PC-9 (cell line): ENCODE results near the gene MVB12B. TPM values are rescaled to one million over a fixed set of nuclear protein-coding genes. Genes with fewer than 3 reads are reported as not detected.

Experiments used
- BruUV-seq: library from RNA; stranded (reverse); fragments of 400-500 nt; replicated peaks from 2 replicates; lab custom pipeline; 2021; lab: Mats Ljungman, UMichigan
- CTCF ChIA-PET: fragments of 300-600 bp; sonication (Branson Sonifier 250); formaldehyde crosslinking; loops from one replicate; lab custom pipeline; 2022; ENCODE audit warnings: antibody characterized with exemption; lab: Charles Lee
- POLR2A ChIA-PET: fragments of 300-600 bp; sonication (Branson Sonifier 250); formaldehyde crosslinking; loops from one replicate; lab custom pipeline; 2022; ENCODE audit warnings: antibody characterized with exemption; ENCODE audit not compliant: unreplicated experiment; lab: Charles Lee
- DNase-seq, 2 experiments: peaks; one replicate each; pipeline versions ENCODE4 v3.0.0 to v3.0.0-alpha.2; 2015 to 2022; ENCODE audit warnings: mixed read lengths in 1 of 2
- H2AFZ ChIP-seq: fragments of 200-600 bp; sonication (generic); 2 replicates; pipeline ENCODE4 v1.8.1; 2017; ENCODE audit warnings: antibody characterized with exemption
- H3F3A ChIP-seq: fragments of 200-600 bp; sonication (generic); 2 replicates; pipeline ENCODE4 v1.8.1; 2017; ENCODE audit warnings: antibody characterized with exemption, mild to moderate bottlenecking, low read depth; ENCODE audit not compliant: insufficient read depth
- H3K27ac ChIP-seq: fragments of 200-600 bp; sonication (generic); 2 replicates; pipeline ENCODE4 v1.6.1; 2016; ENCODE audit warnings: mixed run types
- H3K27me3 ChIP-seq: fragments of 200-600 bp; sonication (generic); 2 replicates; pipeline ENCODE4 v1.6.1; 2016; ENCODE audit warnings: low read depth, mixed run types; ENCODE audit not compliant: insufficient read depth
- H3K36me3 ChIP-seq: fragments of 200-600 bp; sonication (generic); 2 replicates; pipeline ENCODE4 v1.6.1; 2016; ENCODE audit warnings: low read depth, mixed run types
- H3K4me1 ChIP-seq: fragments of 200-600 bp; sonication (generic); replicated peaks from 2 replicates; pipeline ENCODE4 v1.6.1; 2016; ENCODE audit warnings: mixed run types; ENCODE audit not compliant: insufficient read depth
- H3K4me2 ChIP-seq: fragments of 200-600 bp; sonication (generic); 2 replicates; pipeline ENCODE4 v1.6.1; 2017; ENCODE audit warnings: mixed run types
- H3K4me3 ChIP-seq: fragments of 200-600 bp; sonication (generic); 2 replicates; pipeline ENCODE4 v1.6.1; 2016; ENCODE audit warnings: mixed run types
- H3K79me2 ChIP-seq: fragments of 200-600 bp; sonication (generic); 2 replicates; pipeline ENCODE4 v1.6.1; 2017; ENCODE audit warnings: low read depth, mixed run types
- H3K9me2 ChIP-seq: fragments of 200-600 bp; sonication (generic); 2 replicates; pipeline ENCODE4 v1.8.1; 2017; ENCODE audit warnings: mild to moderate bottlenecking; ENCODE audit not compliant: insufficient read depth
- H3K9me3 ChIP-seq: fragments of 200-600 bp; sonication (generic); 2 replicates; pipeline ENCODE4 v1.8.1; 2016; ENCODE audit warnings: low read depth; ENCODE audit not compliant: insufficient read depth
- H4K20me1 ChIP-seq: fragments of 200-600 bp; sonication (generic); 2 replicates; pipeline ENCODE4 v1.8.1; 2017; ENCODE audit not compliant: insufficient read depth
- EZH2 ChIP-seq: fragments of 200-600 bp; sonication (generic); IDR thresholded peaks from 2 replicates; pipeline ENCODE4 v1.8.0; 2017; ENCODE audit warnings: antibody characterized with exemption, low read depth
- intact Hi-C: fragments of 100-400 bp; cut with micrococcal nuclease; formaldehyde crosslinking; loops from one replicate; pipeline ENCODE4 v1.10.0; 2022; ENCODE audit not compliant: unreplicated experiment
- total RNA-seq: library from RNA; stranded (reverse); gene quantifications from 2 replicates; pipeline ENCODE4 v1.2.3, GENCODE V29; 2021
- TF ChIP-seq, protein P1 (sequence below): fragments of 200-600 bp; sonication (generic); conservative IDR thresholded peaks from 2 replicates; pipeline ENCODE4 v1.6.1; 2017; ENCODE audit warnings: mixed run types, antibody characterized with exemption, mild to moderate bottlenecking, moderate library complexity

MVB12B gene
- total RNA-seq, 1 experiment from 2014 or later = 8.8 TPM

GRCh38 chr9:126457890-126458289, 131.3 kb downstream of the MVB12B start:
- intact Hi-C loops = no loop called here
- Histone ChIP-seq H3K79me2 (no peaks in the 10 kb centered on the region), H3F3A (no peaks in the 10 kb centered on the region), H3K9me3 (no peaks in the 10 kb centered on the region), H2AFZ (no peak overlapping the region), H3K36me3 (no peaks in the 10 kb centered on the region), H3K9me2 (no peaks in the 10 kb centered on the region), H4K20me1 (no peaks in the 10 kb centered on the region), H3K4me2 (no peak overlapping the region), H3K4me1 (no peaks in the 10 kb centered on the region), H3K27me3 (no peaks in the 10 kb centered on the region), H3K4me3 (no peak overlapping the region), H3K27ac (no peak overlapping the region)
- no peak for DNase-seq
- no peak for TF ChIP-seq EZH2
- TF ChIP-seq, protein P1, sequence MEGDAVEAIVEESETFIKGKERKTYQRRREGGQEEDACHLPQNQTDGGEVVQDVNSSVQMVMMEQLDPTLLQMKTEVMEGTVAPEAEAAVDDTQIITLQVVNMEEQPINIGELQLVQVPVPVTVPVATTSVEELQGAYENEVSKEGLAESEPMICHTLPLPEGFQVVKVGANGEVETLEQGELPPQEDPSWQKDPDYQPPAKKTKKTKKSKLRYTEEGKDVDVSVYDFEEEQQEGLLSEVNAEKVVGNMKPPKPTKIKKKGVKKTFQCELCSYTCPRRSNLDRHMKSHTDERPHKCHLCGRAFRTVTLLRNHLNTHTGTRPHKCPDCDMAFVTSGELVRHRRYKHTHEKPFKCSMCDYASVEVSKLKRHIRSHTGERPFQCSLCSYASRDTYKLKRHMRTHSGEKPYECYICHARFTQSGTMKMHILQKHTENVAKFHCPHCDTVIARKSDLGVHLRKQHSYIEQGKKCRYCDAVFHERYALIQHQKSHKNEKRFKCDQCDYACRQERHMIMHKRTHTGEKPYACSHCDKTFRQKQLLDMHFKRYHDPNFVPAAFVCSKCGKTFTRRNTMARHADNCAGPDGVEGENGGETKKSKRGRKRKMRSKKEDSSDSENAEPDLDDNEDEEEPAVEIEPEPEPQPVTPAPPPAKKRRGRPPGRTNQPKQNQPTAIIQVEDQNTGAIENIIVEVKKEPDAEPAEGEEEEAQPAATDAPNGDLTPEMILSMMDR = no peak
- BruUV-seq = no TSS peak
- CTCF ChIA-PET = no interaction called here
- POLR2A ChIA-PET = no interaction called here

DNA sequence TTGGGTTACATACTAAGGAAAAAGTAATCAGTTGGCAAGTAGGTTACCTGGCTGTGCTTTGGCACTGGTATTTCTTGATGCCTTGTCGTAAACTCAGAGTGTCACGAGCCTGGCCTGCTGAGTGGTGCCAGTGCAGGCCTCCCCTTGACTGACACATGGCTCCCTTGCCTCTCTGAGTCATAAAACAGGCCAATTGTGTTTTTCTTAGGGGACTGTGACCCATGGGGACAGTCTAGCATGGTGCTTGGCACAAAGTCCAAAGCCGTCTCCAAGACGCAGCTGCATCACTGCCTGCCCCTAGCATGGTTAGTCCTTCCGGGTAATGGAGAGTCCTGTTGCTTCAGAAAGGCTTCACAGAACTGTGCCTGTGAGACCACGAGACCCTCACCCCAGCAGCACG, 132.5 kb downstream of the MVB12B start:
- H3K9me3 ChIP-seq = no peaks in the 10 kb centered on the region
- no peak overlapping the region for H3K4me3 ChIP-seq
- H3K27ac ChIP-seq = no peak overlapping the region
- BruUV-seq = no TSS peak
- TF ChIP-seq, protein P1 = no peak
- TF ChIP-seq EZH2 = no peak
- H4K20me1 ChIP-seq = no peaks in the 10 kb centered on the region
- H3K27me3 ChIP-seq = no peaks in the 10 kb centered on the region
- intact Hi-C loops = no loop called here
- no peaks in the 10 kb centered on the region for H3K36me3 ChIP-seq
- H3K4me2 ChIP-seq = no peak overlapping the region
- no peaks in the 10 kb centered on the region for H3K79me2 ChIP-seq
- H3K9me2 ChIP-seq = no peaks in the 10 kb centered on the region
- H3F3A ChIP-seq = no peaks in the 10 kb centered on the region
- no peak for DNase-seq
- ChIA-PET POLR2A (no interaction called here), CTCF (no interaction called here)
- no peak overlapping the region for H2AFZ ChIP-seq
- no peaks in the 10 kb centered on the region for H3K4me1 ChIP-seq

DNA sequence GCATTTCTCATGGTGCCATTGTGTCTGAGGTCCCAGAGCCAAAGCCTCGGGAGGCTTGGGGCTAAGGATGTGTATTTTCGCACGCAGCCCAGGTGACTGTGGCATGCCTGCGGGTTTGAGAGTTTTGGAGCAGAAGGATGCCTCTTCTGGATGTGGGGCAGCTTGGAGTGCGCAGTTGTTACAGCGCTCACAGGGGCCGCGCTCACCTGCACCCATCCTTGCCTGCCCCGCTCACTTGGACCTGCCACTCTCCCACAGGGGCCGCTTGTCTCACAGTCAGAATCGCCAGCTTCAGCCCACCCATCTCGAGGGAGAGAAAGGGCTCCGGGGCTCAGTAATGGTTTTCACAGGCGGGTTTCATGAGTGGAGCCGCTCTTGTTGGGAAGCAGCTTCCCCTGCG, 132.9 kb downstream of the MVB12B start:
- POLR2A ChIA-PET = no interaction called here
- no peak overlapping the region for H3K4me2 ChIP-seq

More for the DNA sequence above, 132.9 kb downstream of the MVB12B start:
- DNase-seq = no peak
- intact Hi-C loops = no loop called here
- no peaks in the 10 kb centered on the region for H3K36me3 ChIP-seq
- CTCF ChIA-PET = no interaction called here
- H3K4me1 ChIP-seq = no peaks in the 10 kb centered on the region
- no peak overlapping the region for H3K4me3 ChIP-seq
- TF ChIP-seq, protein P1 = no peak
- TF ChIP-seq EZH2 = no peak
- no peak overlapping the region for H3K27ac ChIP-seq
- no peaks in the 10 kb centered on the region for H3F3A ChIP-seq
- H3K9me2 ChIP-seq = no peaks in the 10 kb centered on the region
- H2AFZ ChIP-seq = no peak overlapping the region
- H3K9me3 ChIP-seq = no peaks in the 10 kb centered on the region
- no peaks in the 10 kb centered on the region for H3K27me3 ChIP-seq
- no peaks in the 10 kb centered on the region for H3K79me2 ChIP-seq
- no TSS peak for BruUV-seq
- H4K20me1 ChIP-seq = no peaks in the 10 kb centered on the region
